ENCODE results near the gene MECP2. TPM values are rescaled to one million over a fixed set of nuclear protein-coding genes. Genes with fewer than 3 reads are reported as not detected.

The MECP2 gene
- polyA plus RNA-seq, 4 donors: 9.4 to 18.4 (median 12.9) TPM

DNA sequence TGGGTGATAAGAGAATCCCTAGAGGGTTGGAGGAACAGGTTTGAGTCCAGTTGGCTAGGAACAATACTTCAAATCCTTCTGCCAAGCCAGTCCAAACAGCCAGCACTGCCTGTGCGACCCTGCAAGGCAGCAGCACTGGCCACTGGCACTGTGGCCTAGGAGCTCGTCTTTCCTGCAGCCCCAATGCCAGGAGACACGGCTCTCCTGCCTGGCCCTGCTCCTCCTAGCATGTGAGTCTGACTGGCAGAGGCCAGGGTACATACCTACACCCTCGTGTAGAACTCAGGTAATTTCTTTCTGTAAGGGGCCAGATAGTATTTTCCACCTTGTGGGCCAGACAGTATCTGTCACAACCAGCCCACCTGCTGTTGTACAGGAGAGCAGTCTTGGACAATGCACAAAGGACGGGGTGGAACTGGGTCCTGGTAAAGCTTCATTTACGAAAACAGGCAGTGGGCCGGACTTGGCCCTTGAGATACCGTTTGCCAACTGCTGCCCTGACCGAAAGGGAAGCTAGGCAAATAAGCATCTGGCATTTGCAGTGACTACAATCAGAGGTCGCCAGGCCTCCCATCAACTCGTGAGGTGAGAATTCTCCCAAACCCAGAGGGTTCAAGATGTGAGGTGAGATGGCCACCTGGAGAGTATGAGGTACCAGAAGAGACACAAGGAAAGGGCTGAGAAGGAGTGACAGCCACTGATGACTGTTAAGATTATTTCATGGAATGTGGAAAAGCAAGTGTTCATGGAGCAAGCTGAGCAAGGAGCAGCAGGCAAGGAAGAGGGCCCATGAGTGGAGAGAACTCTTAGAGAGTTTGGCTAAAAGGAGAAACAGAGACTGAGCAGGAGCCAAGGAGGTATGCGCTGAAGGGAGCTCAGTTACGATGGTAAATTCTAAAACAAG, 48.1 kb downstream of the MECP2 start:
- no peaks in the 10 kb centered on the region for H3K9me3 ChIP-seq (ENCODE audit: control insufficient read depth in 2 of 2, insufficient read depth in 1 of 2, low read depth in 1 of 2, low read length in 1 of 2)
- peak in 1 of 2 donors; percentile 6 for DNase-seq
- H3K27me3 ChIP-seq (ENCODE audit: control insufficient read depth in 3 of 3, insufficient read depth in 3 of 3, low read length in 3 of 3): no peaks in the 10 kb centered on the region
- H3K4me1 ChIP-seq (ENCODE audit: control insufficient read depth in 3 of 3, insufficient read depth in 2 of 3, low read depth in 1 of 3, low read length in 2 of 3): peaks cover 0 to 4% (median 0%) of the 10 kb centered on the region in 3 donors
- H3K36me3 ChIP-seq (ENCODE audit: control insufficient read depth in 3 of 3, insufficient read depth in 2 of 3, low read depth in 1 of 3, low read length in 3 of 3): peaks cover 0 to 41% (median 0%) of the 10 kb centered on the region in 3 donors
- WGBS, 3 donors: 38 to 54% (median 54%) methylated on average over 13 of the region's 13 CpGs
- peak overlapping the region in 1 of 3 donors; percentile 19 for H3K27ac ChIP-seq (ENCODE audit: low read depth in 1 of 3, low read length in 2 of 3)
- H3K4me3 ChIP-seq (ENCODE audit: low read depth in 1 of 3, low read length in 3 of 3): no peak overlapping the region
- FAIRE-seq: no peak

DNA sequence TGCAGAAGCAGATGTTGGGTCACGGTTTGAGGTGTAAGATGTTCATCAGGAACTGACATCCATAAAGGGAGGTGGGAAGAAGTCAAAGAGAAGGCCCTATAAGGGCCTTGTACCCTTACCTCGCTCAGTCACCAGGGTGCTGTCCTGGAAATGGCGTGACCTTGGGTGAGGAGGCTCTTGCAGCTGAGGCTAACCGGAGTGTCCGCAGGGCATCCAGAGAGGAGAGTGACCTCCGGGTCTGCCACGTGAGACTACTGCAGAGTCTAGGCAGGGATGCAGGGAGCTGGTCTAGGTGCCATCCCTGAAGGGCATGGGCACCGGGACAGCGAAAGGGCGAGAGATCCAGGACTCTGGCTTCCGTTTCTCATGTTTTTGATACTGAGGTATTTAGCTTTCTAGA, 49.1 kb downstream of the MECP2 start:
- Histone ChIP-seq H3K27me3 (ENCODE audit: control insufficient read depth in 3 of 3, insufficient read depth in 3 of 3, low read length in 3 of 3) (no peaks in the 10 kb centered on the region), H3K36me3 (ENCODE audit: control insufficient read depth in 3 of 3, insufficient read depth in 2 of 3, low read depth in 1 of 3, low read length in 3 of 3) (peaks cover 0 to 39% (median 0%) of the 10 kb centered on the region in 3 donors), H3K9me3 (ENCODE audit: control insufficient read depth in 2 of 2, insufficient read depth in 1 of 2, low read depth in 1 of 2, low read length in 1 of 2) (no peaks in the 10 kb centered on the region), H3K4me3 (ENCODE audit: low read depth in 1 of 3, low read length in 3 of 3) (no peak overlapping the region), H3K27ac (ENCODE audit: low read depth in 1 of 3, low read length in 2 of 3) (peak overlapping the region in 1 of 3 donors; percentile 24), H3K4me1 (ENCODE audit: control insufficient read depth in 3 of 3, insufficient read depth in 2 of 3, low read depth in 1 of 3, low read length in 2 of 3) (peaks cover 0 to 4% (median 0%) of the 10 kb centered on the region in 3 donors)
- 87 to 92% (median 88%) methylated on average over 11 of the region's 11 CpGs for WGBS, 3 donors
- no peak for FAIRE-seq
- DNase-seq: no peak

DNA sequence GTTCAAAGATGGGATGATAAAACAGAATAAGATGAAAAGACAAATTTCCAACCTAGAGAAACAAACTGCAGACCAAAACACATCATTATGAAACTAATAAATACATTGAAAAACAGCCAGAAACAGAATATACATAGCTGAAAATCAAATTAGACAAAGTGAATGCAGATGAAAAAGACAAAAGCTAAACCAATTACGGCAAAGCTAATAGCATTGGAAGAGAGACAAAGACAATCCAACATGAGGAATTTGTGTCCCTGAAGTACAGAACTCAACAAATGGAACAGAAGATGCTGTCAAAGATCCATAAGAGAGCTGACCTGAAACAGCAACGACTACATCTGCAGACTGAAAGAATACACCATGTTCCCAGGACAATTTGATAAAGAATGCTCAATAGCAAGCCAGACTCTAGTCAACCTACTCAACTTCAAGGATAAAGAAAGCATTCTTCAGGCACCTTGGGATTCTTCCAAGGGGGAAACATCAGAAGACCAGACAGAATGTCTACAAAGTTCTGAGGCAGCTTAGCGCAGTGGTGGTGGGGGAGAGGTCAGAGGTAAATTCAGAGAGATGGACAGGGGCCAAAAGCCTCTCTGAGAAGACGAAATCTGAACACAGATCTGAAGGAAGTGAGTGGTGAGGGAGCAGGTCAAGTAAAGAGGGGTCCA, 50.4 kb downstream of the MECP2 start:
- Histone ChIP-seq H3K4me1 (ENCODE audit: control insufficient read depth in 3 of 3, insufficient read depth in 2 of 3, low read depth in 1 of 3, low read length in 2 of 3) (peaks cover 0 to 4% (median 0%) of the 10 kb centered on the region in 3 donors), H3K27me3 (ENCODE audit: control insufficient read depth in 3 of 3, insufficient read depth in 3 of 3, low read length in 3 of 3) (no peaks in the 10 kb centered on the region), H3K4me3 (ENCODE audit: low read depth in 1 of 3, low read length in 3 of 3) (no peak overlapping the region), H3K36me3 (ENCODE audit: control insufficient read depth in 3 of 3, insufficient read depth in 2 of 3, low read depth in 1 of 3, low read length in 3 of 3) (peaks cover 0 to 39% (median 0%) of the 10 kb centered on the region in 3 donors), H3K27ac (ENCODE audit: low read depth in 1 of 3, low read length in 2 of 3) (peak overlapping the region in 2 of 3 donors; percentile 45 to 66), H3K9me3 (ENCODE audit: control insufficient read depth in 2 of 2, insufficient read depth in 1 of 2, low read depth in 1 of 2, low read length in 1 of 2) (no peaks in the 10 kb centered on the region)
- DNase-seq (no peak), FAIRE-seq (no peak)
- WGBS, 3 donors: 51 to 53% (median 52%) methylated on average over 4 of the region's 4 CpGs

DNA sequence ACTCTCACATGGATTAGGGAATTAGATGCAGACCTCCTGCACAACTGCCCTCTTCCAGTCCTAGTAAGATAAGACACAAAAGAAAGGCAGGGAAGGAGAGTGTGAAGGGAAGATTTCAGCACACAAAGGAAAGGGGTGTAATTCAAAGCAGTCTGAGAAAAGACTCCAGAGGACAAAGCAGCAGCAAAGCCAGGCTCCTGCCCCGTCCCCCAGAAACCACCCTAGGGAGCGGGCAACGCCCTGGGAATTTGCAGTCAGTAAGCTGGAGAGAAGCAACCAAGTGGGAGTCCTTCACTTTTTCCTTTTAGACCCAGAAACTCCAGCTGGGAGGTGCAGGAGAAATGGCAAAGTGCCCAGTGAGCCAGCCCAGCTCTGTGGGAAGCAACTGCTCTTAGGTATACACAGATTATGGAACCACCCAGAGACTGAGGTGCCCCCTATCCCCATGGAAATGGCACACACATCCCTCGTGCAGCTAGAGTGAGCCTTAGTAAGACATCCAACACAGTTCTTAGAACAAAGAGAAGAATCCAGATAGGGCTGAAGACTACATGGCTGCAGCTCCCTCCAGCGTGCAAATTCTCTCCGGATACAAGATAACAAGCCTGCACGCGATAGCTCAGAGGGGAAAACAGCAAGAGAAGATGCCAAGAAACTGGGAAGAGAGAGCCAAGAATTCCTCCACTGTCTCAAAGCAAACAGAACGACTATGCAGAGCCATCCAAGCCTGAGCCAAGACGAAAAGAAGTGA, 51.3 kb downstream of the MECP2 start:
- WGBS, 3 donors: 18 to 48% (median 27%) methylated on average over 10 of the region's 10 CpGs
- peak; percentile 24 to 32 for DNase-seq
- FAIRE-seq: no peak
- Histone ChIP-seq H3K4me3 (ENCODE audit: low read depth in 1 of 3, low read length in 3 of 3) (no peak overlapping the region), H3K36me3 (ENCODE audit: control insufficient read depth in 3 of 3, insufficient read depth in 2 of 3, low read depth in 1 of 3, low read length in 3 of 3) (peaks cover 0 to 41% (median 0%) of the 10 kb centered on the region in 3 donors), H3K4me1 (ENCODE audit: control insufficient read depth in 3 of 3, insufficient read depth in 2 of 3, low read depth in 1 of 3, low read length in 2 of 3) (peaks cover 0 to 5% (median 4%) of the 10 kb centered on the region in 3 donors), H3K9me3 (ENCODE audit: control insufficient read depth in 2 of 2, insufficient read depth in 1 of 2, low read depth in 1 of 2, low read length in 1 of 2) (no peaks in the 10 kb centered on the region), H3K27me3 (ENCODE audit: control insufficient read depth in 3 of 3, insufficient read depth in 3 of 3, low read length in 3 of 3) (no peaks in the 10 kb centered on the region), H3K27ac (ENCODE audit: low read depth in 1 of 3, low read length in 2 of 3) (peak overlapping the region in 2 of 3 donors; percentile 43 to 45)

DNA sequence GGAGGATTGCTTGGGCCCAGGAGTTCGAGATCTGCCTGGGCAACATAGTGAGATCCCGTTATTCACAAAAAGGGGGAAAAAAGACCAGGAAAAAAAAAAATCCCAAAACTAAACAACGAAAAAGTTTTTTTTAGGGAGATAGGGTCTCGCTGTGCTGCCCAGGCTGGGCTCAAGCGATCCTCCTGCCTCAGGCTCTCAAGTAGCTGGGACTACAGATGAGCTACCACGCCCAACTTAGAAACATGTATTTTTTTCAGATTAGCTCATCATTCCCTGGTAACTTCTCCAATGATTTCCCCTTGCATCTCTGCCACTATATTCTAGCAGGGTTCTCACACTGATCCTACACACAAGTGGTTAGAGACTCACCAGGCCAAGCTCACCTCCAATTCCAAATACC, 53.4 kb downstream of the MECP2 start:
- FAIRE-seq (no peak), DNase-seq (no peak)
- H3K27me3 ChIP-seq (ENCODE audit: control insufficient read depth in 3 of 3, insufficient read depth in 3 of 3, low read length in 3 of 3): no peaks in the 10 kb centered on the region
- no peak overlapping the region for H3K4me3 ChIP-seq (ENCODE audit: low read depth in 1 of 3, low read length in 3 of 3)
- peaks cover 0 to 34% (median 0%) of the 10 kb centered on the region in 3 donors for H3K36me3 ChIP-seq (ENCODE audit: control insufficient read depth in 3 of 3, insufficient read depth in 2 of 3, low read depth in 1 of 3, low read length in 3 of 3)
- H3K9me3 ChIP-seq (ENCODE audit: control insufficient read depth in 2 of 2, insufficient read depth in 1 of 2, low read depth in 1 of 2, low read length in 1 of 2): no peaks in the 10 kb centered on the region
- 86 to 96% (median 87%) methylated on average over 6 of the region's 6 CpGs for WGBS, 3 donors
- peaks cover 0 to 8% (median 4%) of the 10 kb centered on the region in 3 donors for H3K4me1 ChIP-seq (ENCODE audit: control insufficient read depth in 3 of 3, insufficient read depth in 2 of 3, low read depth in 1 of 3, low read length in 2 of 3)
- no peak overlapping the region for H3K27ac ChIP-seq (ENCODE audit: low read depth in 1 of 3, low read length in 2 of 3)

DNA sequence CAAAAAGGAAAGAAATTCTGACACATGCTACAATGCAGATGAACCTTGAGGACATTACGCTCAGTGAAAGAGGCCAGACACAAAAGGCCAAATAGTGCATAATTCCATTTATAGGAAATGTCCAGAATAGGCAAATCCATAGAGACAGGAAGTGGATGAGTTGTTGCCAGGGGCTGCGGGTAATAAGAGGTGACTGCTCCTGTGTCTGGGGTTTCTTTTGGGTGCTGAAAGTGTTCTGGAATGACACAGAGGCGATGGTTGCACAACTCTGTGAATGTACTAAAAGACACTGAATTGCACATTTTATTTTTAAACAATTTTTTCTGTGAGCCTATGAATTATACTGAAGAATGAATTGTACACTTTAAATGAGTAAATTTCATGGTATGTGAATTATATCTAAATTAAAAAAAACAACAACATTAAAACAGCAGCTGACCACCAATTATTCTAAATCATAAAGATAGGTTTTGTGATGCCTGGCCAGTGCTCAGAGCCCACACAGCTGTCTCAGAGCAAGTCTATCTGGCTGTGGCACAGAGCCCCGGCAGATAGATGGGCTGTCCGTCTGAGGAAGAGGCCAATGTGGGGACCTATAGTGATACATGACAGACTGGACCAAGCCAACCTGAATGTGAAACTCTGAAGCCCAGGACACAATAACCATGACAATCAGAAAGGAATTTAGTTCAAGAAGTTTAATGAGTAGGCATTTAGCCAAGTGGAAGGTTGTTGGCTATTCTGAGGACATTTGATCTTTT, 54.3 kb downstream of the MECP2 start:
- Histone ChIP-seq H3K4me1 (ENCODE audit: control insufficient read depth in 3 of 3, insufficient read depth in 2 of 3, low read depth in 1 of 3, low read length in 2 of 3) (peaks cover 0 to 8% (median 4%) of the 10 kb centered on the region in 3 donors), H3K36me3 (ENCODE audit: control insufficient read depth in 3 of 3, insufficient read depth in 2 of 3, low read depth in 1 of 3, low read length in 3 of 3) (peaks cover 0 to 32% (median 0%) of the 10 kb centered on the region in 3 donors), H3K27me3 (ENCODE audit: control insufficient read depth in 3 of 3, insufficient read depth in 3 of 3, low read length in 3 of 3) (no peaks in the 10 kb centered on the region), H3K4me3 (ENCODE audit: low read depth in 1 of 3, low read length in 3 of 3) (no peak overlapping the region), H3K9me3 (ENCODE audit: control insufficient read depth in 2 of 2, insufficient read depth in 1 of 2, low read depth in 1 of 2, low read length in 1 of 2) (no peaks in the 10 kb centered on the region), H3K27ac (ENCODE audit: low read depth in 1 of 3, low read length in 2 of 3) (peak overlapping the region in 1 of 3 donors; percentile 70)
- WGBS, 3 donors: 66 to 90% (median 83%) methylated on average over 5 of the region's 5 CpGs
- FAIRE-seq (no peak), DNase-seq (no peak)

DNA sequence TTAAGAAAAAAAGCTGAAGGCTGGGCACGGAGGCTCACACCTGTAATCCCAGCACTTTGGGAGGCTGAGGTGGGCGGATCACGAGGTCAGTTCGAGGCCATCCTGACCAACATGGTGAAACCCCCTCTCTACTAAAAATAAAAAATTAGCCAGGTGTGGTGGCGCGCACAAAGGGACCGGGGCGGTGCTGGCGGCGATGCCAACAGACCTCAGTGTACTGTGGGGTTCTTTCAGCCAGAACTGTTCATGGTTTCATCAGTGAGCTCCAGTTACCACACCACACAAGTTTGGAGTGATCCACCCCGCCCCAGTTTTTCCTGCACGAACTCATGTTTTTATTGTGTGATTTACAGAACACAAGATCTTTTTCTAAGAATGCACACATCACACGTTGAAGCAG, 56.7 kb downstream of the MECP2 start:
- WGBS, 3 donors: 84 to 89% (median 87%) methylated on average over 13 of the region's 13 CpGs
- no peak overlapping the region for H3K27ac ChIP-seq (ENCODE audit: low read depth in 1 of 3, low read length in 2 of 3)
- FAIRE-seq: no peak

More for the DNA sequence above, 56.7 kb downstream of the MECP2 start:
- peaks cover 0 to 8% (median 0%) of the 10 kb centered on the region in 3 donors for H3K4me1 ChIP-seq (ENCODE audit: control insufficient read depth in 3 of 3, insufficient read depth in 2 of 3, low read depth in 1 of 3, low read length in 2 of 3)
- peaks cover 0 to 26% (median 0%) of the 10 kb centered on the region in 3 donors for H3K36me3 ChIP-seq (ENCODE audit: control insufficient read depth in 3 of 3, insufficient read depth in 2 of 3, low read depth in 1 of 3, low read length in 3 of 3)
- no peak overlapping the region for H3K4me3 ChIP-seq (ENCODE audit: low read depth in 1 of 3, low read length in 3 of 3)
- no peaks in the 10 kb centered on the region for H3K9me3 ChIP-seq (ENCODE audit: control insufficient read depth in 2 of 2, insufficient read depth in 1 of 2, low read depth in 1 of 2, low read length in 1 of 2)
- H3K27me3 ChIP-seq (ENCODE audit: control insufficient read depth in 3 of 3, insufficient read depth in 3 of 3, low read length in 3 of 3): no peaks in the 10 kb centered on the region
- no peak for DNase-seq

Data from small intestine (tissue), 7 donors.